Measurements from ENCODE around the gene LITAFD. TPM values are rescaled to one million over a fixed set of nuclear protein-coding genes. Genes with fewer than 3 reads are reported as not detected.

Gene LITAFD
- total and polyA plus RNA-seq, 2 of the 4 experiments (the other 2 are of a cell fraction): not detected

DNA sequence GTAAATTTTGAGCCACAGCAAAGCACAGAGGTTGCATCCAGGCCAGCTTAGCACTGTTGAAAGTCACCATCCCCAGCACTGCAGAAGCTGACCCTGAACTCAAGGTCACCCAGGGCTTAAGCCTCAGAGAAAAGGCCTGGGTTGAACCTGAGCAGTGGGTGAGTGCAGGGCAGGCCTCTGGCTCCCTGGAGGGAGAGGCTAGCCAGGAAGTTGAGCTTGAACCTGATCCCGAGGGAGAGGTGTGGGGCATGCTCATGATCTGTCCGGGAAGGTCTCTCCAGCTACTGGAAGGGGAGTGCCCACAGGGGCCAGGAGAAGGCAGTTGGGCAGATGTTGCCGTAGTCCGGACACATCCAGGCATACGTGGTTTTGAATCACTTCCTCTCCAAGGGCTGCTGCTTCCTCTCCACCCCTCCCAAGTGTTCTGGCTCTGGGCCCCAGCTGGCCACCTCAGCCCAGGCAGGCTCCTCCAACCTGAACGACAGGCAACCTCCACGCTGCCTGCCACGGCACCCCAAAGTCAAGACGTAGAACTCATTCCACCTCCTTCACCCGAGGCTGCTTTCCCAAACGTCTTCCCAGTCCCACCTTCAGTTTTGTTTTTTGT is 31.8 kb upstream of the LITAFD start:
- Histone ChIP-seq H2BK5ac (ENCODE audit: low read depth, low read length, poor library complexity, severe bottlenecking) (peak overlapping the region; percentile 64), H2BK20ac (ENCODE audit: low read depth, low read length) (no peak overlapping the region), H3K4me1 (ENCODE audit: control insufficient read depth, insufficient read depth, low read length) (peaks cover 23% of the 10 kb centered on the region), H3K9ac (ENCODE audit: low read depth, low read length) (peak overlapping the region; percentile 17; the same call in 1 of the 2 replicates), H2BK15ac (ENCODE audit: low read depth, low read length) (0 out of 3 replicates have a peak overlapping the region, but pooled peaks have one; percentile 16), H2AK9ac (replicated peaks; ENCODE audit: low read depth, low read length, poor library complexity) (peak overlapping the region; percentile 79), H3K4me3 (ENCODE audit: insufficient read depth, low read depth, low read length) (no peak overlapping the region), H3K36me3 (ENCODE audit: control insufficient read depth, insufficient read depth, low read length) (peaks cover 71% of the 10 kb centered on the region), H2BK120ac (ENCODE audit: low read depth, low read length) (no peak overlapping the region), H3K79me1 (ENCODE audit: low read depth in 1 of 2, low read length in 2 of 2) (peaks cover 24 to 78% of the 10 kb centered on the region in 2 experiments; a peak in 3 of 4 replicates), H4K5ac (ENCODE audit: low read depth, low read length) (peak overlapping the region; percentile 74; the same call in 1 of the 2 replicates), H3K23ac (ENCODE audit: low read depth, low read length) (0 out of 2 replicates have a peak overlapping the region, but pooled peaks have one; percentile 4), H3K27ac (ENCODE audit: insufficient read depth, low read length) (peak overlapping the region; percentile 72), H3K9me3 (ENCODE audit: control insufficient read depth, insufficient read depth, low read length) (no peaks in the 10 kb centered on the region), H3K4ac (ENCODE audit: low read depth, low read length) (peak overlapping the region; percentile 61), H2AFZ (replicated peaks; ENCODE audit: low read length, poor library complexity) (peak overlapping the region; percentile 56), H3K27me3 (ENCODE audit: control insufficient read depth, insufficient read depth, low read length) (no peaks in the 10 kb centered on the region), H3K18ac (ENCODE audit: low read depth, low read length) (peak overlapping the region; percentile 58; the same call in 1 of the 2 replicates), H2AK5ac (ENCODE audit: low read depth, low read length) (peak overlapping the region; percentile 60), H3K14ac (replicated peaks; ENCODE audit: low read depth, low read length) (peak overlapping the region; percentile 39; the same call in 1 of the 2 replicates), H4K91ac (ENCODE audit: insufficient read depth, low read depth, low read length) (peak overlapping the region; percentile 30; the same call in 1 of the 2 replicates), H3K9me1 (ENCODE audit: insufficient read depth, low read length) (peaks cover 19% of the 10 kb centered on the region), H4K8ac (ENCODE audit: low read depth in 2 of 2, low read length in 2 of 2) (peak overlapping the region; percentile 49 to 53; a peak in 3 of 4 replicates), H4K20me1 (ENCODE audit: insufficient read depth, low read length) (peaks cover 76% of the 10 kb centered on the region), H3K4me2 (ENCODE audit: low read depth, low read length) (peak overlapping the region; percentile 14; the same call in 1 of the 2 replicates), H3K56ac (ENCODE audit: extremely low read depth, insufficient read depth, low read length) (no peak overlapping the region)
- dilution Hi-C loops (cut with HindIII; ENCODE audit: low sequenced_read_pairs, unreplicated experiment) (no loop called here), in situ Hi-C loops (cut with MboI; ENCODE audit: low sequenced_read_pairs) (no loop called here), intact Hi-C loops (cut with micrococcal nuclease) (no loop called here)
- BruUV-seq (replicated peaks): no TSS peak
- WGBS, 2 experiments (ENCODE audit: extremely low coverage in 2 of 2, insufficient read length in 1 of 2): no CpG with 5 or more reads among the region's 11 CpGs
- TF ChIP-seq MAZ (IDR thresholded peaks at IDR 0.05; ENCODE audit: borderline replicate concordance, low read depth, low read length) (peak; percentile 77; the same call in 1 of the 2 replicates), NFE2L2 (IDR thresholded peaks at IDR 0.05; ENCODE audit: low read depth, low read length) (no peak)
- peak; percentile 45 for ATAC-seq (ENCODE audit: low read depth)
- DNase-seq: peak; percentile 87
- ChIA-PET POLR2A (ENCODE audit: unreplicated experiment) (no interaction called here), CTCF (no interaction called here)
